DND-41 (cell line): ENCODE data around the gene TRAF2.

Source experiments
- ATAC-seq: fragments of 200-7000 bp; cut with Tn5 transposase; 3 replicates; pipeline ENCODE4 v1.9.1; 2021; ENCODE audit warnings: low read depth; ENCODE audit not compliant: insufficient read depth
- DNase-seq: peaks from one replicate; pipeline ENCODE4 v3.0.0-alpha.2; 2020
- H2AFZ ChIP-seq: 2 replicates; pipeline ENCODE4 v1.6.0; 2012; ENCODE audit warnings: low read depth, low read length
- H3K27ac ChIP-seq: 2 replicates; pipeline ENCODE4 v1.5.1; 2012; ENCODE audit warnings: low read length, inconsistent platforms
- H3K27me3 ChIP-seq: fragments of 200-600 bp; sonication (generic); 2 replicates; pipeline ENCODE4 v1.6.0; 2012; ENCODE audit warnings: low read length, mild to moderate bottlenecking, inconsistent platforms; ENCODE audit not compliant: insufficient read depth, poor library complexity
- H3K36me3 ChIP-seq: 2 replicates; pipeline ENCODE4 v1.5.1; 2012; ENCODE audit warnings: low read length, inconsistent platforms; ENCODE audit not compliant: insufficient read depth
- H3K4me1 ChIP-seq: 2 replicates; pipeline ENCODE4 v1.5.1; 2012; ENCODE audit warnings: mild to moderate bottlenecking, low read length; ENCODE audit not compliant: insufficient read depth
- H3K4me2 ChIP-seq: 2 replicates; pipeline ENCODE4 v1.6.0; 2012; ENCODE audit warnings: mild to moderate bottlenecking, moderate library complexity, low read length, inconsistent platforms; ENCODE audit not compliant: insufficient read depth
- H3K4me3 ChIP-seq, 2 experiments: fragments of 200-600 bp in 1 of 2; shearing (Covaris generic) in 1 of 2; 2 replicates each; pipeline ENCODE4 v1.5.1; 2012 to 2016; ENCODE audit warnings: inconsistent platforms in 2 of 2, low read length in 2 of 2, mild to moderate bottlenecking in 2 of 2, low read depth in 1 of 2, moderate library complexity in 1 of 2
- H3K79me2 ChIP-seq: 2 replicates; pipeline ENCODE4 v1.6.0; 2012; ENCODE audit warnings: low read length, inconsistent platforms; ENCODE audit not compliant: insufficient read depth
- H3K9ac ChIP-seq: 2 replicates; pipeline ENCODE4 v1.6.0; 2012; ENCODE audit warnings: low read depth, mild to moderate bottlenecking, inconsistent platforms, low read length, moderate library complexity
- H3K9me3 ChIP-seq: 2 replicates; pipeline ENCODE4 v1.5.1; 2012; ENCODE audit warnings: low read length, moderate library complexity, mild to moderate bottlenecking, inconsistent platforms; ENCODE audit not compliant: insufficient read depth, severe bottlenecking
- H4K20me1 ChIP-seq: 2 replicates; pipeline ENCODE4 v1.6.0; 2012; ENCODE audit warnings: low read length; ENCODE audit not compliant: insufficient read depth
- CTCF ChIP-seq: IDR thresholded peaks from 2 replicates; pipeline ENCODE4 v1.5.1; 2012; ENCODE audit warnings: borderline replicate concordance, low read length, moderate library complexity, mild to moderate bottlenecking; ENCODE audit not compliant: poor library complexity, severe bottlenecking; ENCODE audit errors: extremely low read depth
- EZH2 ChIP-seq: IDR thresholded peaks from 3 replicates; pipeline ENCODE4 v1.6.1; 2012; ENCODE audit warnings: borderline replicate concordance, low read depth, mild to moderate bottlenecking, moderate library complexity, low read length, inconsistent platforms; ENCODE audit not compliant: severe bottlenecking

The TRAF2 gene

DNA sequence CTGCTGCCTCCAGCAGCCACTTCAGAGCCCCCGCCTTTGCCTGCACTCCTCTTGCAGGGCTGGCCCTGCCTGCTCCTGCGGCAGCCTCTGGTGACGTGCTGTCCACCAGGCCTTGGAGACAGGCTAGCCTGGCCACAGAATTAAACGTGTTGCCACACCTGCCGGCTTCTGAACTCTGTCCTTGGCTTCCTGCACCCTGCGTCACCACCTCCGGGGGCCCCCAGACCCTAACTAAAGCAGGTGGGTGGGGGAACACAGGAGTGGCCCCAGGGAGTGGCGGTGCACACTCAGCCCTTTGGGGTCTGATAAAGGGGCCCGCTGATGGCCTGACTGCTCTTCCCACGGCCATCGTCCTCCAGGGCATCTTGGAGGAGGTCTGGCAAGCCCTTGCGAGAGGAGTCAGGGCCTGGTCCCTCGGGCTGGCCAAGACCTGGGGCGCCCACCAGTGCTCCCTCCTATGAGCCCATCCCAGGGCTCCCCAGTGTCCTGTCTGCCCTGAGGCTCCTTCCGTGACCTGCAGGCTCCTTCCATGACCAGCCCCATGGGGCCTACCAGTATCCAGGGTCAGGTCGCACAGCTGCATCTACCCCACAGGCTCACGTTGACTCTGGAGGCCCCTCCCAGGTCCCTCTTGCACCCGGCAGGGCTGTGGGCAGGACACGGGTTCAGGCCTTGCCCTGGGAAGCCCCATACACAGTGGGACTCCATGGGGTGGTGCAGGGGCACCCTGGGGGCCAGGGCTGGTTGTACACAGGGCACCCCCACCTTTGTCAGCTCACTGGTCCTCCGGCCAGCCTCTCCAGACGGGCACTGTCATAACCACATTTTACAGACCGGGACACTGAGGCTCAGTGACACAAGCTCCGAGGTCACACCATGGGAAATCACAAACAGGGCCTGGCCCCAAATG is 35.2 kb upstream of the TRAF2 start:
- ATAC-seq (no peak), DNase-seq (no peak)
- H3K4me3 ChIP-seq, result no peak overlapping the region
- no peak overlapping the region for H3K4me2 ChIP-seq
- no peaks in the 10 kb centered on the region for H3K9me3 ChIP-seq
- TF ChIP-seq EZH2, result no peak
- no peak for TF ChIP-seq CTCF
- no peak overlapping the region for H2AFZ ChIP-seq
- peaks cover 6% of the 10 kb centered on the region for H3K79me2 ChIP-seq
- peaks cover 23% of the 10 kb centered on the region for H3K36me3 ChIP-seq
- no peak overlapping the region for H3K9ac ChIP-seq
- peaks cover 18% of the 10 kb centered on the region for H3K4me1 ChIP-seq
- no peak overlapping the region for H3K27ac ChIP-seq
- peaks cover 15% of the 10 kb centered on the region for H4K20me1 ChIP-seq
- no peaks in the 10 kb centered on the region for H3K27me3 ChIP-seq

DNA sequence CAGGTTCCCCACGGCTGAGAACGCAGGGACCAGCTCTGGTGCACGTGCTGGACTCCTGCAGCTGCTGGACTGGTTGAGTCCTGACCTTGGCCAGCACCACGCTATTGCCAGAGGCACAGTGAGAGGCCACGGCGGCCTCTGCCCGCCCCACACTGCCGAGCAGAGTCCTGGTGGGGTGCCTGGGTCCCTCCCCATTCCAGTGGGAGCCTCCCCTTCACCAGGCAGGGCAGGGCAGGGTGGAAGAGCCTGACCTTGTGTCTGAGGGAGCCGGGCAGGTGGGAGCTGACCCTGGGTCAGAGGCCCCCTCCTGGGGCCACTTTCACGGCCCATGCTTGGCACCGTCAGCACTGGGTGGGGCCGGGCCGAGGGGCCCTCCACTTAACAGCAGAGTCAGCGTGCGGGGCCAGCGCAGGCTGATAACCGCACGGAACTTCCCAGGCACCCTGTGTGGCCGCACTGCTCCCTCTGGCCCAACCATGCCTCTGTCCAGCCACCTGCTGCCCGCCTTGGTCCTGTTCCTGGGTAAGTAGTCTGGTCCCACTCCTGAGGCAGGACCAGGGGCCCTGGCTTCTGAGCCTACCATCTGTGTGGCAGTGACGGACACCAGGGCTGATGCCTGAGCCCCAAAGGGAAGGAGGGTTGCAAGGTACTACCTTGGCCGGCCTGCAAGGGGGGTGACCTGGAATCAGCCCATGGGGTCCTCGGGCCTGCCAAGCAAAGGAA is 34.2 kb upstream of the TRAF2 start, which contains the start of gene MAMDC4:
Gene MAMDC4 (plus strand): TSS at position 406 of the 723 bp plus-strand sequence. CDS start 71 bp downstream, at position 477.
- H3K27ac ChIP-seq, result no peak within 1 kb of the TSS
- TF ChIP-seq EZH2 (no peak), CTCF (no peak)
- no peaks in the 10 kb centered on the region for H3K9me3 ChIP-seq
- ATAC-seq, result no peak
- H4K20me1 ChIP-seq, result peaks cover 15% of the 10 kb centered on the region
- no peak within 1 kb of the TSS for H2AFZ ChIP-seq
- no peak within 1 kb of the TSS for H3K4me2 ChIP-seq
- DNase-seq, result no peak
- H3K36me3 ChIP-seq, result peaks cover 23% of the 10 kb centered on the region
- H3K27me3 ChIP-seq, result no peaks in the 10 kb centered on the region
- no peak within 1 kb of the TSS for H3K9ac ChIP-seq
- H3K79me2 ChIP-seq, result peaks cover 6% of the 10 kb centered on the region
- peaks cover 18% of the 10 kb centered on the region for H3K4me1 ChIP-seq
- no peak within 1 kb of the TSS for H3K4me3 ChIP-seq

DNA sequence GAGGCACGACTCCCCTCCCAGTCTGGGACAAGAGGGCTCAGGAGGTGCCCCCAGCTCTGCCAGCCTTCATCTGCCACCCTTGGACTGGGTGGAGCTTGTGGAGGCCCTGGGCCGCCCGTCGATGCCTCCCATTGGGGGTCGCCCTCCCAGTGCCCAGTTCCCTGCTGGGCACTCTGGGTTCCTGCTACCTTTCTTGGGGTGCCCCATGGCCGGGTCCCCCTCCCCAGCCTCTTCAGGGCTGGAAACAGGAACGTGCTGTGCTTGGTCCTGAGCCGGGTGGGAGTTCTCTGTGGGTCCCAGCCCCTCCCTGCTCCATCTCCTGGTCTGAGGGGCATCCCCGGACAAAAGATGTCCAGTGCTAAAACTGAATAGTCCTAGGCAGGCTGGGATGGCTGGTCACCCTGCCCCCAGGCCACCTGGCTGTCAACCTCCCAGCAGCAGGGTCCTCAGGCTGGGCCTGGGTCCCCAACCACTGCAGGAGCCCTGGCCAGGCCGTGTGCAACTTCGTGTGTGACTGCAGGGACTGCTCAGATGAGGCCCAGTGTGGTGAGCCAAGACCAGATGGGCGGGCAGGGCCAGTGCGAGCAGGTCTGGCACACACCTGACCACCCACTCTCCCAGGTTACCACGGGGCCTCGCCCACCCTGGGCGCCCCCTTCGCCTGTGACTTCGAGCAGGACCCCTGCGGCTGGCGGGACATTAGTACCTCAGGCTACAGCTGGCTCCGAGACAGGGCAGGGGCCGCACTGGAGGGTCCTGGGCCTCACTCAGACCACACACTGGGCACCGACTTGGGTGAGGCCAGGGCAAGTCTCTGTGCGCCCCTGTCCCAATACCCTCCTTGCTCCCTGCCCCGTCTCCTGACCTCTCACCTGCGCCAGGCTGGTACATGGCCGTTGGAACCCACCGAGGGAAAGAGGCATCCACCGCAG is 33.4 kb upstream of the TRAF2 start:
- DNase-seq (no peak), ATAC-seq (no peak)
- H3K4me2 ChIP-seq, result no peak overlapping the region
- no peak overlapping the region for H2AFZ ChIP-seq
- H4K20me1 ChIP-seq, result peaks cover 15% of the 10 kb centered on the region
- H3K36me3 ChIP-seq, result peaks cover 23% of the 10 kb centered on the region
- no peak overlapping the region for H3K9ac ChIP-seq
- H3K27ac ChIP-seq, result no peak overlapping the region
- H3K9me3 ChIP-seq, result no peaks in the 10 kb centered on the region
- peaks cover 12% of the 10 kb centered on the region for H3K4me1 ChIP-seq
- H3K4me3 ChIP-seq, result no peak overlapping the region
- TF ChIP-seq EZH2 (no peak), CTCF (no peak)
- peaks cover 3% of the 10 kb centered on the region for H3K79me2 ChIP-seq
- no peaks in the 10 kb centered on the region for H3K27me3 ChIP-seq
